ACC112 (cell line): Measurements from ENCODE around the gene SORCS1.

Source experiments
- H2AFZ ChIP-seq: fragments of 200-600 bp; sonication (generic); one replicate; pipeline ENCODE4 v1.6.0; 2017; ENCODE audit warnings: antibody characterized with exemption, low read length; ENCODE audit not compliant: unreplicated experiment
- H3K27ac ChIP-seq: fragments of 200-600 bp; sonication (generic); 2 replicates; pipeline ENCODE4 v1.5.1; 2014; ENCODE audit warnings: low read depth, mild to moderate bottlenecking, antibody characterized with exemption, low read length, moderate library complexity
- H3K27me3 ChIP-seq: fragments of 200-600 bp; sonication (generic); 2 replicates; pipeline ENCODE4 v1.6.1; 2014; ENCODE audit warnings: mild to moderate bottlenecking, antibody characterized with exemption, low read length, moderate library complexity, mixed read lengths; ENCODE audit not compliant: insufficient read depth
- H3K36me3 ChIP-seq: fragments of 200-600 bp; sonication (generic); 2 replicates; pipeline ENCODE4 v1.6.1; 2016; ENCODE audit warnings: mild to moderate bottlenecking, antibody characterized with exemption, low read length, moderate library complexity, mixed read lengths; ENCODE audit not compliant: insufficient read depth
- H3K4me1 ChIP-seq: fragments of 200-600 bp; sonication (generic); one replicate; pipeline ENCODE4 v1.6.1; 2016; ENCODE audit warnings: low read length, mixed read lengths; ENCODE audit not compliant: insufficient read depth, unreplicated experiment, control insufficient read depth
- H3K4me3 ChIP-seq: fragments of 200-600 bp; sonication (generic); 2 replicates; pipeline ENCODE4 v1.5.1; 2014; ENCODE audit warnings: mild to moderate bottlenecking, low read depth, low read length
- H3K79me2 ChIP-seq: fragments of 200-600 bp; sonication (generic); one replicate; pipeline ENCODE4 v1.6.0; 2016; ENCODE audit warnings: low read length; ENCODE audit not compliant: control insufficient read depth, unreplicated experiment, insufficient read depth

SORCS1 gene

DNA sequence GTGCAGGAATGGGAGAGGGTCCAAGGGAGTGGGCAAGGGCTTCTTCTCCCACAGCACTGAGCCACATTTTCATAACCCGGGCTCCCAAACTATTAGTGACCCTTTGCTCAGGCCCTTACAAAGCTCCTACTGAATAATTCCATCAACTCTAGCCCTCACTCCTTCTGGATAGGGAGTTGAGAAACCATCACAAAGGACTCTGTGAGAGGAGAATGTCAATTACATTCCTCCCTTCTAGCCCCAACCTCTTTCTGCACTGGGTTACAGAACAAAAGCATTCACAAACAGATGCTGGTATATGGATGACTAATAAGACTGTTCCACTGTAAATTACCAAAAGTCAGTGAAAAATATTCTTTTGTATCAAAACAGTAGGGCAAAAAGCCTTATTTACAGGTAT lies 203.7 kb downstream of the SORCS1 start:
- no peaks in the 10 kb centered on the region for H3K79me2 ChIP-seq
- no peak overlapping the region for H3K27ac ChIP-seq
- no peaks in the 10 kb centered on the region for H3K36me3 ChIP-seq
- no peak overlapping the region for H2AFZ ChIP-seq
- no peaks in the 10 kb centered on the region for H3K4me1 ChIP-seq
- H3K27me3 ChIP-seq = no peaks in the 10 kb centered on the region
- no peak overlapping the region for H3K4me3 ChIP-seq

DNA sequence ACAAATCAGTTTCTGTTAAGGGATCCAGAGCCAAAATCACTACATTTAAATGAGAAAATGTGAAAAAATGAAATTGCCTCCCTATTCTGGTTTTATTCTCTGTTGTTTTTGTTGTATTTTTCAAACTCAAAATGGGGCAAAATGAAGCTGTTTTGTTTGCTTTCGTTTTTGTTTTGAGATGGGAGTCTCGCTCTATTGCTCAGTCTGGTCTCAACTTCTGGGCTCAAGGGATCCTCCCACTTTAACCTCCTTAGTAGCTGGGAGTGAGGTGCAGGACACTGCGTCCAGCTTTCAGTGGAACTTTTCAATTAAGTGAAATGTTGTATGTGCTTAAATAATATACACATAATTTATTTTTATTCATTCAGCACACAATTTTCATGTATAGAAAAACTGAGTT lies 205.0 kb downstream of the SORCS1 start:
- no peaks in the 10 kb centered on the region for H3K27me3 ChIP-seq
- no peaks in the 10 kb centered on the region for H3K36me3 ChIP-seq
- H3K27ac ChIP-seq = no peak overlapping the region
- no peaks in the 10 kb centered on the region for H3K79me2 ChIP-seq
- H3K4me1 ChIP-seq = no peaks in the 10 kb centered on the region
- 0 out of 2 replicates have a peak overlapping the region, but pooled peaks have one; percentile 42 for H3K4me3 ChIP-seq
- H2AFZ ChIP-seq = no peak overlapping the region

DNA sequence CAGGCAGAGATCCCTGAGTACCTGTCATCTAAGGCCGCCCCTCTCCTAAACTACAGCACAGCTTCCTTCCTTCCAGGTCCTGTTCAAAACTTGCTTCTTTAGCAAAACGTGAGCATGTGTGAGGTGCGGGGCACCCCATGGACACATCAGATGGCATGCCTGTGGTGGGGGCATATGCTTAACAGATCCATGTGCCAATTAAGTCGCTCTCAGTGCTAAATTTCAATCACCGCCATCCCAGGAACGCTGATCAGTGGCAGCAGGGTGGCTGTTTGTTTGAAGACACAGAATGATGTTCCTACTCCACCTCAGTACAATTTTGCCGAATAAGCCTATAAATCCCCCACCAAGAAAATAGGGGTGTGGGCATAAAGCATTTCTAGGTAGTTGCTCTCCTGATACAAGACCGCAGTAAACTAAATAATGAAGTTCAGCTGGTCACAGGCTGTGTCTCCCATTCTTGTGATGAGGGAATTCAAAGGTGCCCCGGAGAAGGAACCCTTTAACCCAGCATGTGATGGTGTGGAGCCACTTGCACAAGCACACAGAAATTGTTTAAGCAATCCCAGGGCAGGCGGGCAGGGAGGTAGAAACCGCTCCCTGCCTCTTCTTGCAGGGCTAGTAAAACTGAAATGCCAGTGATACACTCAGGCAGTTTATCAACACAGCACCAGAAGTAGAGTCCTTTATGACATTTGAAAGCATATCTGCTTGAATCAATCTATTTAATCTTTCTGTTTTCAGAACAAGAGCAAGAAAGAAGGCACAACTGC lies 205.7 kb downstream of the SORCS1 start:
- Histone ChIP-seq H3K79me2 (no peaks in the 10 kb centered on the region), H3K4me1 (no peaks in the 10 kb centered on the region), H3K27ac (no peak overlapping the region), H3K36me3 (no peaks in the 10 kb centered on the region), H3K27me3 (no peaks in the 10 kb centered on the region), H3K4me3 (0 out of 2 replicates have a peak overlapping the region, but pooled peaks have one; percentile 42), H2AFZ (no peak overlapping the region)

DNA sequence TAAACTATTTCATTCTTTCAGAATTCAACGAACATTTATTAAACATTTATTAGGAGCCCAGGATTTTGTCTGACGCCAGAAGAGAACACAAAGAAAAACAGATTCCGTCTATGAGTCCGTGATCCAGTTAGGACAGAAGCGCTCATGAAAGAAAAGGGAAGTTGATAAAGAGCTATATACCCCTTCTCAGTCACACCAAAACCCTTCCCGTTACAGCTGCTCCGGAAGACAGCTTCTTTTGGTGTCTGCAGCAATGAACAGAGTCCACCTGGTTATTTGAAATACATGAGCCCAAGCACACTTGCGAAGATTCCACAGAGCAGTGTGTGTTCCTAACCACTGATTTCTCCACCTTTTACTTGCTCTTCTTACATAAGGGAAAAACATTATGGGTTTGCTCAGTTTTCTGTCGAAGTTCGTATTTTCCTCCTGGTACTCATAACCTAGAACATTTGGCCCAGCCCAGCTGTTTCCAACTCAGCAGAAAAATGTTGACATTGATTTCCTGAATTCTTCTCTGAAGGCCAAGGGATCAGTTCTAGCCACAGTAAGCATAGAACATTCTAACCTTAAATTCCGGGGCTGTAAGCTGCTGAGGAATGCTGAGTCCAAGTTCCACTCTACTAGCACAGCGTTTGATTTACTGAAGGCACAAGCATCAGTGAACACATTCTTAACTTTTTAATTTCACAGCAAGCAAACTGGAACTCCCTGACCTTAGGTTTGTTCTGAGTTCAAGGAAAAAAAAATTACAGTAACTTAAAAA lies 206.5 kb downstream of the SORCS1 start:
- Histone ChIP-seq H3K36me3 (no peaks in the 10 kb centered on the region), H3K4me1 (no peaks in the 10 kb centered on the region), H3K27ac (no peak overlapping the region), H2AFZ (no peak overlapping the region), H3K79me2 (no peaks in the 10 kb centered on the region), H3K4me3 (no peak overlapping the region), H3K27me3 (no peaks in the 10 kb centered on the region)

DNA sequence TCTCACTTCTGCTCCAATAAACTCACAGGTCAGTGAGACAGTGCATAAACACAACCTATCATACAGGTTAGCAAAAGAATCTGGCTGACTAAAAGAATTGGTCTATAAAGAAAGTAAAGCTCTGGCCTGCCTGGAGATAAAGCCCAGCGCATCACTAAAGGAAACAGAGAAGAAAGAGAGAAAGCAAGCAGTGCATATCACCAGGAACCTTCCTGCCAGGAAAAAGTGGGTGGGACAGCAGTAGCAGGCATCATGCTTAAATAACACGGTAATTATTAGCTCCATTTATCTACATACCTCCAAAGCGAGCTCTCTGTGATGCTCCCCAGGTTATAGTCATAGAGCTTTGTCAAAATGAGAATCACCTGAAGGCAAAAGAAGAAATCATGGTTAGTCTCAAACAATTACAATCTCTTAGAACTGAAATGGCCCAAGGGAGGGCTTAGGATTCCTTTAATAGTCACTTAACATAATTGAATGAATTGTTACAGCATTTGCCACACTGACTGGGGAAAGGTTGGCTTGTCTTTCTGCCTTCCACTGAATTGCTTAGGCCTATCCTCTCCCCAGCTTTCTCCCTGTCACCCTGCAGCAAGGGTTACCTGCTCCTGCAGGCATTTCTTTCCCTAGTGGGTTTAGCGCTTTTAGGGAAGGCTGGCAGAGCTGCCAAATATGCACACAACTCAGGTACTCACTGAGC lies 208.1 kb downstream of the SORCS1 start:
- no peak overlapping the region for H3K4me3 ChIP-seq
- no peak overlapping the region for H2AFZ ChIP-seq
- H3K36me3 ChIP-seq = no peaks in the 10 kb centered on the region
- no peaks in the 10 kb centered on the region for H3K4me1 ChIP-seq
- no peaks in the 10 kb centered on the region for H3K79me2 ChIP-seq
- no peaks in the 10 kb centered on the region for H3K27me3 ChIP-seq
- H3K27ac ChIP-seq = no peak overlapping the region

DNA sequence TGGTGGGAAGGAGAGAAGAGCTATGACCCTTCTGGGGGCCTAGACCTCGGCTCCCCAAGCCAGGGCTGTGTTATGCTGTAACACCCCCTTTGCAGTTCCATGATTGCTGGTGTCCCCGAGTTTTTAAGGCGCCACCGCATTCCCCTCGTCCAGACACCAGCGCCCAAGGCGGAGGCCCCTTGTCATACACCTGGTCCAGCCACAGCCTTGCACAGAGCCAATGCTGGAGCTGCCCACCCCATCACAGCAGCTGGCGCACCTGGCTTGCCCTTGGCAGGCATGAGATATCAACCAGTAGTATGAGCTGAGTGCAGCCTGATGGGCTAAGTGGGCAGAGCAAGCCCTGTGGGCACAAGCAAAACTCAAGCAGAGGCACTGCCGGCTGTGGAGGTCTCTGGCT lies 209.4 kb downstream of the SORCS1 start:
- Histone ChIP-seq H2AFZ (no peak overlapping the region), H3K27me3 (no peaks in the 10 kb centered on the region), H3K4me3 (no peak overlapping the region), H3K27ac (no peak overlapping the region), H3K79me2 (no peaks in the 10 kb centered on the region), H3K36me3 (no peaks in the 10 kb centered on the region), H3K4me1 (no peaks in the 10 kb centered on the region)

DNA sequence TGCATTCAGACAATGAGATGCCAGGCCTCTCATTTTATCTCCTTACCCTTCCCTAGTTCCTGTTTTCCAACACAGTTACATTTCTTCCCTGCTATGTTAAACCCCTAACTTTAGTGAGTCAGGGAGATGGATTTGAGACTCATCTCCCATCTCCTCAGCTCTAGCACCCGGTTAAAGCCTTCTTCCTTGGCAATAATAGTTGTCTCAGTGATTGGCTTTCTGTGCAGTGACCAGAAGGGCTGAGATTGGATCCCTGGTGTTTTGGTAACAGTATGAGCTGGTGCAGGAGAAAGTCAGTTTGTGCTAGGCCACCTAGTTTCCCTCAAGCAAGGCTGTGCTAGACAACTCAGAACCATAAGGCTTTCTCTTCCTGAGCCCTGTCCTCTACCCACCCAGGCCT lies 212.5 kb downstream of the SORCS1 start:
- H3K4me3 ChIP-seq = no peak overlapping the region
- no peaks in the 10 kb centered on the region for H3K36me3 ChIP-seq
- no peak overlapping the region for H2AFZ ChIP-seq
- no peaks in the 10 kb centered on the region for H3K4me1 ChIP-seq
- H3K27me3 ChIP-seq = no peaks in the 10 kb centered on the region
- no peaks in the 10 kb centered on the region for H3K79me2 ChIP-seq
- H3K27ac ChIP-seq = no peak overlapping the region

DNA sequence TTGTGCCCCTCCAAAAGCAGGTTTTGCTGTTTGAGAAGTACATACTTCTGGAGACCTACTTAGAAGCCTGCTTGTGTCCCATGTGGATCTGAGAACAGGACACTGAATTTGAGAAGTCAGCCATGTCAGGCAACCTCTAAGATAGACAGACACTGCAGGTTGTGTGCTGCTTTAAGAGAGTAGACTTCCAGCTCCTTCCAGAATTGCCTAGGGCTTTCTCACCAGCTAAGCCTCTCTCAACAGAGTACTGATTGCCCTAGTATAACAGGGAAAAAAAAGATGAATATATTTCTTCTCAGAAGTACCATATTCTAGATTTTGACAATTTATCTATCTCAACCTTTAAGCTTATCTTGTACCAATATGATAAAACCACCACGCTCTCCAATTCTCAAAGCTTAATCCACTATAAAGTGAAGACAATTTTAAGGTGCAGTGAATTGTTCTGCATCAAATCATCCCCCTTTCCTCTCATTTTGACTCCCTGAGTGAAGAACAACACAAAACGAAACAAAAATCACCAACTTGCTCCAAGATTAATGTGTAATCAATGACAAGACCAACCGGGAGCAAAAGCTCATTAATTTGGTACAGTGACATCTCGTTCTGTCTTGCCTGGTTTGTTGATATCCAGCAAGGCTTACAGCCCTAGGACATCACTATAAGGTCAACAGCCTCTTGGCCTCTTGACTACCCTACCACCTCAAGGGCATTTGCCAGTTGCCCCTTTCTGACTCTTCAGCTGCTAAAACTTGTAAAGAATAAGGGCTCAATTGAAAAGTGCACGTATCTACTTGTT lies 214.6 kb downstream of the SORCS1 start:
- Histone ChIP-seq H3K27me3 (no peaks in the 10 kb centered on the region), H3K27ac (no peak overlapping the region), H3K36me3 (no peaks in the 10 kb centered on the region), H3K4me1 (no peaks in the 10 kb centered on the region), H3K4me3 (no peak overlapping the region), H2AFZ (no peak overlapping the region), H3K79me2 (no peaks in the 10 kb centered on the region)

DNA sequence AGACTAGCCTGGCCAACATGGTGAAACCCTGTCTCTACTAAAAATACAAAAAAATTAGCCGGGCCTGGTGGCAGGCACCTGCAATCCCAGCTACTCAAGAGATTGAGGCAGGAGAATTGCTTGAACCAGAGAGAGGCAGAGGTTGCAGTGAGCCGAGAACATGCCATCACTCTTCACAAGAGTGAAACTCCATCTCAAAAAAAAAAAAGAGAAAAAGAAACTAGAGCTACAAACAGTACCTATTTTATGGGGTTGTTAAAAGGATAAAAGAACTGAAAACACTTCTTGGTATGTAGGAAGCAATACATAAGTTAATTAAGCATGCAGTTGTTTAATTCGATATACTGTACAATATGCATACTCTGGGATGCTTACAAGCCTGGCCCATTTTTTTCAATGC lies 216.9 kb downstream of the SORCS1 start:
- no peaks in the 10 kb centered on the region for H3K36me3 ChIP-seq
- H2AFZ ChIP-seq = no peak overlapping the region
- H3K4me1 ChIP-seq = no peaks in the 10 kb centered on the region
- no peaks in the 10 kb centered on the region for H3K27me3 ChIP-seq
- no peak overlapping the region for H3K4me3 ChIP-seq
- H3K79me2 ChIP-seq = no peaks in the 10 kb centered on the region
- H3K27ac ChIP-seq = no peak overlapping the region

DNA sequence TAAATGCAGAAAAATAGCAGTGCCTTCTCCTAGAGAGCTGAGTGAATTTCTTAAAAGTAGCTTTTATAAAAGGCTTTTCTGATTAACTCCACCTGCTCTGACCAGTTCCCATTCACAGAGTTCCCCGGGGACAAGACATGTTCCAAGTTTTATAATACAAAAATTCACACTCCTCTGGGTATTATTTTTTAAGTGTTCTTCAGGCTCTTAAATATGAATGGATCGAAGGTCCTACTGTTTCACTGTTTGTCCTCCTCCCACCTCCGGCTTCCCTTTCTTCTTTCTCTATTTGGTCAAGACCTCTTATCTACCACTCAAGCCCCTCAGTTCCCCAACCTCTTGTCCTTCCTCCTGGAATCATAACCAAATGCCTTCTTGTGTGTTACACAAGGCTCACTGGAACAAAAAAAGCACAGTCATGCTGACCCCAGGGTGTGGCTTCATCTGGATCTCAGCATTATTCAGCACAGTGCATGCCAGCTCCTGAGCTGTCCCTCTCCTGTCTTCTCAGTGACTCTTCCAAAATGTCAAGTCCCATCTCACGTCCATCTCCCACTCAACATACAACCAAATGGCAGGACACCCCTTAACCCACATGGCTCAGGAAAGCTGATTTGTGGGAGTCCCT lies 222.4 kb downstream of the SORCS1 start:
- no peak overlapping the region for H2AFZ ChIP-seq
- no peaks in the 10 kb centered on the region for H3K27me3 ChIP-seq
- H3K4me3 ChIP-seq = no peak overlapping the region
- no peaks in the 10 kb centered on the region for H3K4me1 ChIP-seq
- H3K36me3 ChIP-seq = no peaks in the 10 kb centered on the region
- no peaks in the 10 kb centered on the region for H3K79me2 ChIP-seq
- no peak overlapping the region for H3K27ac ChIP-seq
